H1 (cell line): ENCODE results near the gene HDHD5. TPM values are rescaled to one million over a fixed set of nuclear protein-coding genes. Genes with fewer than 3 reads are reported as not detected.

Experiments used
- CTCF ChIA-PET: fragments of 300-600 bp; sonication (Branson Sonifier 250); formaldehyde crosslinking; loops from one replicate; lab custom pipeline; 2021; ENCODE audit not compliant: partially characterized antibody; lab: Charles Lee
- POLR2A ChIA-PET: fragments of 300-600 bp; sonication (Branson Sonifier 250); formaldehyde crosslinking; loops from one replicate; lab custom pipeline; 2021; ENCODE audit warnings: inconsistent platforms; ENCODE audit not compliant: partially characterized antibody; lab: Charles Lee
- DNase-seq, 2 experiments: peaks; one replicate each; pipeline versions ENCODE4 v3.0.0 to v3.0.0-alpha.2; 2010 to 2022; ENCODE audit warnings: low spot score in 2 of 2, low read depth in 1 of 2, mixed read lengths in 1 of 2
- FAIRE-seq: peaks from 2 replicates; lab custom pipeline; 2011; peaks lifted over from hg19 to GRCh38; lab: Jason Lieb, UNC
- H2AFZ ChIP-seq: 2 replicates; pipeline ENCODE4 v1.8.1; 2012; ENCODE audit warnings: low read length, inconsistent platforms
- H2AK5ac ChIP-seq: 2 replicates; pipeline ENCODE4 v1.6.1; 2013; ENCODE audit warnings: low read depth, low read length
- H2BK120ac ChIP-seq: replicated peaks from 2 replicates; pipeline ENCODE3; 2013; ENCODE audit warnings: low read depth, low read length, inconsistent platforms
- H2BK12ac ChIP-seq: 2 replicates; pipeline ENCODE4 v1.6.1; 2013; ENCODE audit warnings: low read depth, low read length
- H2BK15ac ChIP-seq: 2 replicates; pipeline ENCODE4 v1.6.1; 2013; ENCODE audit warnings: low read length
- H2BK20ac ChIP-seq: 2 replicates; pipeline ENCODE4 v1.6.1; 2013; ENCODE audit warnings: low read length
- H2BK5ac ChIP-seq: 2 replicates; pipeline ENCODE4 v1.6.1; 2013; ENCODE audit warnings: low read depth, low read length
- H3K14ac ChIP-seq: 2 replicates; pipeline ENCODE4 v1.6.1; 2013; ENCODE audit warnings: inconsistent platforms; ENCODE audit not compliant: insufficient read length
- H3K18ac ChIP-seq: 2 replicates; pipeline ENCODE4 v1.6.1; 2013; ENCODE audit warnings: low read length; ENCODE audit errors: extremely low read depth
- H3K23ac ChIP-seq: 2 replicates; pipeline ENCODE4 v1.6.1; 2013; ENCODE audit warnings: inconsistent platforms; ENCODE audit not compliant: insufficient read length
- H3K23me2 ChIP-seq: 2 replicates; pipeline ENCODE4 v1.6.1; 2013; ENCODE audit warnings: low read depth, low read length
- H3K27ac ChIP-seq: 2 replicates; pipeline ENCODE4 v1.6.1; 2011; ENCODE audit warnings: low read depth, low read length, inconsistent platforms
- H3K27me3 ChIP-seq, 4 experiments: replicated peaks in 1 of 4; 1 replicate in 1 of 4; 2 replicates in 3 of 4; pipeline versions ENCODE4 v1.6.1 to v1.8.1; 2011 to 2013; ENCODE audit warnings: low read length in 3 of 4, mild to moderate bottlenecking in 3 of 4, inconsistent platforms in 2 of 4, mixed read lengths in 2 of 4, moderate library complexity in 1 of 4; ENCODE audit not compliant: control insufficient read depth in 3 of 4, insufficient read depth in 3 of 4; ENCODE audit errors: extremely low read depth in 1 of 4
- H3K36me3 ChIP-seq, 4 experiments: 2 replicates each; pipeline versions ENCODE4 v1.6.1 to v1.8.1; 2011 to 2013; ENCODE audit warnings: mild to moderate bottlenecking in 4 of 4, low read length in 3 of 4, moderate library complexity in 2 of 4, control low read depth in 1 of 4, inconsistent platforms in 1 of 4; ENCODE audit not compliant: insufficient read depth in 4 of 4, control insufficient read depth in 2 of 4
- H3K4ac ChIP-seq: replicated peaks from 2 replicates; pipeline ENCODE3; 2013; ENCODE audit warnings: low read length, low read depth, mixed read lengths, inconsistent platforms; ENCODE audit not compliant: insufficient read length
- H3K4me1 ChIP-seq, 4 experiments: replicated peaks in 1 of 4; 1 replicate in 1 of 4; 2 replicates in 3 of 4; pipeline versions ENCODE4 v1.6.1 to v1.8.1; 2011 to 2013; ENCODE audit warnings: low read length in 3 of 4, inconsistent platforms in 2 of 4, mixed read lengths in 1 of 4; ENCODE audit not compliant: insufficient read depth in 4 of 4, control insufficient read depth in 3 of 4
- H3K4me2 ChIP-seq, 2 experiments: 2 replicates each; pipeline versions ENCODE4 v1.6.1 to v1.8.1; 2011 to 2013; ENCODE audit warnings: low read depth in 2 of 2, low read length in 2 of 2, control low read depth in 1 of 2, inconsistent platforms in 1 of 2, mild to moderate bottlenecking in 1 of 2; ENCODE audit not compliant: insufficient read depth in 1 of 2
- H3K4me3 ChIP-seq, 4 experiments: fragments of 200-600, 300-600 bp in 1 of 4; sonication (generic), shearing (Covaris generic), sonication (Bioruptor Twin) in 1 of 4; 2 replicates each; pipeline versions ENCODE4 v1.5.1 to v1.8.1; 2011 to 2016; ENCODE audit warnings: low read length in 4 of 4, low read depth in 3 of 4, control low read depth in 2 of 4, inconsistent platforms in 2 of 4, mild to moderate bottlenecking in 2 of 4, mixed read lengths in 1 of 4, moderate library complexity in 1 of 4; ENCODE audit not compliant: insufficient read depth in 2 of 4; ENCODE audit errors: extremely low read depth in 1 of 4
- H3K56ac ChIP-seq: replicated peaks from 2 replicates; pipeline ENCODE3; 2013; ENCODE audit warnings: low read depth, mild to moderate bottlenecking, mixed read lengths, low read length, inconsistent platforms; ENCODE audit not compliant: insufficient read length
- H3K79me1 ChIP-seq: 2 replicates; pipeline ENCODE4 v1.6.1; 2013; ENCODE audit warnings: low read depth, low read length, control low read depth
- H3K79me2 ChIP-seq, 2 experiments: 2 replicates each; pipeline versions ENCODE4 v1.6.1 to v1.8.1; 2012 to 2013; ENCODE audit warnings: low read length in 2 of 2, mild to moderate bottlenecking in 2 of 2, inconsistent platforms in 1 of 2; ENCODE audit not compliant: insufficient read depth in 2 of 2, control insufficient read depth in 1 of 2
- H3K9ac ChIP-seq, 4 experiments: replicated peaks in 1 of 4; 1 replicate in 1 of 4; 2 replicates in 3 of 4; pipeline versions ENCODE4 v1.6.1 to v1.8.1; 2011 to 2013; ENCODE audit warnings: low read depth in 3 of 4, low read length in 3 of 4, control low read depth in 2 of 4, mild to moderate bottlenecking in 2 of 4, moderate library complexity in 2 of 4, inconsistent platforms in 1 of 4; ENCODE audit errors: extremely low read depth in 1 of 4
- H3K9me3 ChIP-seq, 2 experiments: 2 replicates each; pipeline versions ENCODE4 v1.6.1 to v1.8.1; 2012 to 2013; ENCODE audit warnings: mild to moderate bottlenecking in 2 of 2, moderate library complexity in 2 of 2, control low read depth in 1 of 2, inconsistent platforms in 1 of 2, low read depth in 1 of 2, low read length in 1 of 2, mixed read lengths in 1 of 2; ENCODE audit not compliant: insufficient read depth in 2 of 2
- H4K20me1 ChIP-seq, 2 experiments: replicated peaks in 1 of 2; 2 replicates each; pipeline versions ENCODE3 to v1.8.1; 2011 to 2013; ENCODE audit warnings: inconsistent platforms in 2 of 2, low read length in 2 of 2, mild to moderate bottlenecking in 1 of 2; ENCODE audit not compliant: insufficient read depth in 2 of 2, control insufficient read depth in 1 of 2
- H4K5ac ChIP-seq: 2 replicates; pipeline ENCODE4 v1.6.1; 2013; ENCODE audit warnings: low read length, low read depth, mixed read lengths, inconsistent platforms; ENCODE audit not compliant: insufficient read length
- H4K8ac ChIP-seq: 2 replicates; pipeline ENCODE4 v1.8.0; 2013; ENCODE audit warnings: mild to moderate bottlenecking, moderate library complexity, low read length, inconsistent platforms; ENCODE audit not compliant: insufficient read depth; ENCODE audit errors: extremely low read depth
- H4K91ac ChIP-seq: replicated peaks from 2 replicates; pipeline ENCODE3; 2013; ENCODE audit warnings: low read length, mixed read lengths, inconsistent platforms; ENCODE audit not compliant: insufficient read length
- BCL11A ChIP-seq, 2 experiments: IDR thresholded peaks; one replicate each; pipeline ENCODE4 v1.6.1; 2011; ENCODE audit warnings: low read depth in 2 of 2, low read length in 2 of 2, mild to moderate bottlenecking in 2 of 2
- CTBP2 ChIP-seq: IDR thresholded peaks from 2 replicates; pipeline ENCODE4 v1.7.0; 2011; ENCODE audit warnings: borderline replicate concordance, mild to moderate bottlenecking, moderate library complexity, mixed read lengths, low read length; ENCODE audit not compliant: insufficient read depth, insufficient read length
- EGR1 ChIP-seq: IDR thresholded peaks from 2 replicates; pipeline ENCODE4 v1.6.1; 2011; ENCODE audit warnings: low read depth, low read length, borderline replicate concordance
- JUN ChIP-seq: IDR thresholded peaks from 2 replicates; pipeline ENCODE4 v1.6.1; 2011; ENCODE audit warnings: low read depth, mild to moderate bottlenecking, improper control_type of control experiment, low read length
- KDM1A ChIP-seq: fragments of 200-600, 300-600 bp; sonication (generic); IDR thresholded peaks from 2 replicates; pipeline ENCODE4 v1.7.1; 2016; ENCODE audit warnings: mild to moderate bottlenecking, low read length, borderline replicate concordance
- RAD21 ChIP-seq, 2 experiments: IDR thresholded peaks in 1 of 2; conservative IDR thresholded peaks in 1 of 2; 2 replicates each; pipeline ENCODE4 v1.6.1; 2011; ENCODE audit warnings: low read depth in 2 of 2, low read length in 2 of 2, improper control_type of control experiment in 1 of 2, inconsistent platforms in 1 of 2, mild to moderate bottlenecking in 1 of 2, moderate library complexity in 1 of 2
- RFX5 ChIP-seq: IDR thresholded peaks from 2 replicates; pipeline ENCODE4 v1.6.1; 2011; ENCODE audit warnings: low read depth, low read length, improper control_type of control experiment, borderline replicate concordance
- SIN3A ChIP-seq, 2 experiments: IDR thresholded peaks in 1 of 2; conservative IDR thresholded peaks in 1 of 2; 2 replicates each; pipeline ENCODE4 v1.6.1; 2011 to 2012; ENCODE audit warnings: low read length in 2 of 2, improper control_type of control experiment in 1 of 2, low read depth in 1 of 2, mild to moderate bottlenecking in 1 of 2
- SP1 ChIP-seq: IDR thresholded peaks from 2 replicates; pipeline ENCODE4 v1.6.1; 2011; ENCODE audit warnings: low read depth, low read length
- SP2 ChIP-seq: IDR thresholded peaks from 2 replicates; pipeline ENCODE4 v1.6.1; 2012; ENCODE audit warnings: mild to moderate bottlenecking, low read length, inconsistent platforms
- TAF7 ChIP-seq: optimal IDR thresholded peaks from 2 replicates; pipeline ENCODE3; 2011; ENCODE audit warnings: low read depth, mild to moderate bottlenecking, inconsistent platforms, low read length, moderate library complexity, borderline replicate concordance
- ZNF274 ChIP-seq: IDR thresholded peaks from 2 replicates; pipeline ENCODE4 v1.7.0; 2012; ENCODE audit warnings: low read length, borderline replicate concordance; ENCODE audit errors: extremely low read depth
- whole genome bisulfite sequencing, 2 experiments: shearing (Covaris generic) in 1 of 2; methylation state at CpG; one replicate each; pipeline versions ENCODE4 v1.1.6 to v1.1.7; 2013 to 2015; ENCODE audit warnings: low lambda C conversion rate in 2 of 2, mixed read lengths in 2 of 2, inconsistent platforms in 1 of 2, low coverage in 1 of 2, missing lambda C conversion rate in 1 of 2; ENCODE audit not compliant: insufficient replicate concordance in 2 of 2, insufficient coverage in 1 of 2, insufficient read length in 1 of 2; ENCODE audit errors: extremely low coverage in 1 of 2, missing lambda C conversion rate in 1 of 2; 5-methylcytosine and 5-hydroxymethylcytosine counted together
- polyA plus RNA-seq, 7 experiments: library from polyadenylated mRNA; depleted of rRNA in 3 of 7; stranded (reverse) in 5 of 7; unstranded in 2 of 7; fragments of >200 nt in 5 of 7; fragments of 200-250 nt in 2 of 7; gene quantifications; 1 replicate in 5 of 7; 2 replicates in 1 of 7; 4 replicates in 1 of 7; pipeline versions ENCODE4 v1.2.1 to v1.2.3, GENCODE V29; 2011 to 2013; ENCODE audit warnings: missing spikeins in 2 of 7, mixed read lengths in 2 of 7
- total RNA-seq: library from RNA; stranded (reverse); fragmentation: NEBNext Ultra II Directional; extraction: Animal tissue kit (Norgen Biotek cat#: 25700); gene quantifications from 2 replicates; pipeline ENCODE4 v1.2.1, GENCODE V29; 2021
- TF ChIP-seq, protein P1 (sequence below): IDR thresholded peaks from 2 replicates; pipeline ENCODE4 v1.6.1; 2012; ENCODE audit warnings: inconsistent platforms

Gene HDHD5
- total and polyA plus RNA-seq, 2 of the 8 experiments (the other 6 are each of a cell fraction or from before 2014, with no cell fraction given): 68.3 to 123 TPM

DNA sequence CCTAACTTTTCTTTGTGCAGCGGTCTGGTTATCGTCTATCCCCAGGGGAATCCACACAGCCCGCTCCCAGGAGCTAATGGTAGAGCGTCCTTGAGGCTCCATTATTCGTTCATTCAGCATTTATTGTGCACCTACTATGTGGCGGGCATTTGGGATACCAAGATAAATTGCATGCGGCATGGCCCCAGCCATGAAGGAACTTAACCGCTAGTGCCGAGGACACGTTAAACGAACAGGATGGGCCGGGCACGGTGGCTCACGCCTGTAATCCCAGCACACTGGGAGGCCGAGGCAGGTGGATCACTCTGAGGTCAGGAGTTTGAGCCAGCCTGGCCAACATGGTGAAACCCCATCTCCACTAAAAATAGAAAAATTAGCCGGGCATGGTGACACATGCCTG lies 49.1 kb downstream of the HDHD5 start:
- WGBS, 2 experiments: 90% methylated on average over 16 of the region's 16 CpGs; no CpG with 5 or more reads in 1 of the 2 experiments
- Histone ChIP-seq H3K4ac (no peak overlapping the region), H4K8ac (no peak overlapping the region), H3K14ac (no peak overlapping the region), H3K4me2 (no peak overlapping the region), H2BK20ac (no peak overlapping the region), H3K27ac (no peak overlapping the region), H2AFZ (no peak overlapping the region), H3K9me3 (no peaks in the 10 kb centered on the region), H3K23ac (no peak overlapping the region), H3K23me2 (no peaks in the 10 kb centered on the region), H3K4me1 (no peaks in the 10 kb centered on the region), H4K91ac (no peak overlapping the region), H3K27me3 (peaks cover 0 to 1% (median 0%) of the 10 kb centered on the region in 4 experiments; a peak in 1 of 7 replicates), H3K79me2 (no peaks in the 10 kb centered on the region), H3K36me3 (peaks cover 0 to 11% (median 2%) of the 10 kb centered on the region in 4 experiments; a peak in 1 of 8 replicates), H3K79me1 (no peaks in the 10 kb centered on the region), H3K18ac (no peak overlapping the region), H3K9ac (no peak overlapping the region), H3K4me3 (no peak overlapping the region), H2BK12ac (no peak overlapping the region), H2BK15ac (no peak overlapping the region), H4K20me1 (peaks cover 0 to 2% of the 10 kb centered on the region in 2 experiments), H4K5ac (no peak overlapping the region), H2BK120ac (no peak overlapping the region), H2AK5ac (no peak overlapping the region), H3K56ac (no peak overlapping the region), H2BK5ac (no peak overlapping the region)
- CTCF ChIA-PET: interaction anchor here (0.6 to 3.0 kb wide), 2 partner anchors 15 to 629 kb away, joined by 4 to 16 read pairs; no protein-coding TSS in a partner anchor
- no peak for DNase-seq
- no peak for FAIRE-seq
- POLR2A ChIA-PET: interaction anchor here (0.6 to 1.0 kb wide), 2 partner anchors 10 to 135 kb away, joined by 3 to 5 read pairs; no protein-coding TSS in a partner anchor
- TF ChIP-seq BCL11A (IDR thresholded peaks at IDR 0.05; ENCODE audit: low read depth in 2 of 2, low read length in 2 of 2) (no peak), KDM1A (no peak), CTBP2 (no peak), EGR1 (no peak), JUN (no peak), TAF7 (no peak), RAD21 (IDR thresholded peaks at IDR 0.05 in 1 of 2, conservative IDR thresholded peaks at IDR 0.05 in 1 of 2; ENCODE audit: low read depth in 2 of 2, low read length in 2 of 2) (no peak), RFX5 (no peak), SP1 (no peak), ZNF274 (no peak), SP2 (no peak), SIN3A (conservative IDR thresholded peaks at IDR 0.05 in 1 of 2, IDR thresholded peaks at IDR 0.05 in 1 of 2; ENCODE audit: low read depth in 1 of 2, low read length in 2 of 2) (no peak)
- TF ChIP-seq, protein P1, sequence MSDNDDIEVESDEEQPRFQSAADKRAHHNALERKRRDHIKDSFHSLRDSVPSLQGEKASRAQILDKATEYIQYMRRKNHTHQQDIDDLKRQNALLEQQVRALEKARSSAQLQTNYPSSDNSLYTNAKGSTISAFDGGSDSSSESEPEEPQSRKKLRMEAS: no peak
